ENCODE measurements around the gene FGF2.

Gene FGF2

DNA sequence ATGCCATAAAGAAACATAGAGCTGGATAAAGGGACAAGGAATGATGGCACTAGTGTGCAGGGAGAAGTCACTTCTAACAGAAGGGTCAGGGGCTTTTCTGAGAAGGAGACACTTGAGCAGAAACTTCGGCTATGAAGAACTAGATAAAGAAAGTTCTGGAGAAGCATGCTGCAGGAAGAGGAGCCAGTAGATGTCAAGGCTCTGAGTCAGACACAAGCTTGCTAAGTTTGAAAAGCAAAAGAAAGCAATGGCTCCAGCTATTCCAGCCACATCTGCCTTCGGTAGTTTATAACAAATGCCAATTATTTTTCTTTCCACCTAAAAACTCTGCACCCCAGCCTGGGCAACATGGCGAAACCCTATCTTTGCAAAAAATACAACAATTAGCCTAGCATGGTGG lies 88.3 kb downstream of the FGF2 start:
- TF ChIP-seq, protein P1, sequence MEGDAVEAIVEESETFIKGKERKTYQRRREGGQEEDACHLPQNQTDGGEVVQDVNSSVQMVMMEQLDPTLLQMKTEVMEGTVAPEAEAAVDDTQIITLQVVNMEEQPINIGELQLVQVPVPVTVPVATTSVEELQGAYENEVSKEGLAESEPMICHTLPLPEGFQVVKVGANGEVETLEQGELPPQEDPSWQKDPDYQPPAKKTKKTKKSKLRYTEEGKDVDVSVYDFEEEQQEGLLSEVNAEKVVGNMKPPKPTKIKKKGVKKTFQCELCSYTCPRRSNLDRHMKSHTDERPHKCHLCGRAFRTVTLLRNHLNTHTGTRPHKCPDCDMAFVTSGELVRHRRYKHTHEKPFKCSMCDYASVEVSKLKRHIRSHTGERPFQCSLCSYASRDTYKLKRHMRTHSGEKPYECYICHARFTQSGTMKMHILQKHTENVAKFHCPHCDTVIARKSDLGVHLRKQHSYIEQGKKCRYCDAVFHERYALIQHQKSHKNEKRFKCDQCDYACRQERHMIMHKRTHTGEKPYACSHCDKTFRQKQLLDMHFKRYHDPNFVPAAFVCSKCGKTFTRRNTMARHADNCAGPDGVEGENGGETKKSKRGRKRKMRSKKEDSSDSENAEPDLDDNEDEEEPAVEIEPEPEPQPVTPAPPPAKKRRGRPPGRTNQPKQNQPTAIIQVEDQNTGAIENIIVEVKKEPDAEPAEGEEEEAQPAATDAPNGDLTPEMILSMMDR (IDR thresholded peaks at IDR 0.05; ENCODE audit: low read depth, low read length), result no peak
- H3K4me3 ChIP-seq (ENCODE audit: low read depth, low read length), result no peak overlapping the region

DNA sequence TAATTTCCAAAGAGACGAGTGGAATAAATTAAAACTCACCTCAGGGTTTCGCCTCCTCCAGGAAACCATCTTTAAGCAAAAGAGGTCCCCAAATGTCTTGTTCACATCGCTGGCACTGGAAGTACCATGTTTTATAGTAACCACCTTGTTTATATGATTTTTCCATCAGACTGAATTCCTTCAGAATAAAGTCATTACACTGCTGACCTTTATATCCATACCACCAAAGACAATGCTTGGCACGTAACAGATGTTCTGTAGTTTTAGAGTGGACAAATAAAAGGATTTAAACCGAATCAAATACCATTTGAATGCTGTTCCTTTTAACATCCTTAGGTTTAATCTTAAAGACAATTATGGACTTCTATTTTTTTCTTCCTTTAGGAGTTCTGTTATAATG lies 91.1 kb downstream of the FGF2 start:
- TF ChIP-seq, protein P1 (IDR thresholded peaks at IDR 0.05; ENCODE audit: low read depth, low read length), result no peak
- H3K4me3 ChIP-seq (ENCODE audit: low read depth, low read length), result no peak overlapping the region

DNA sequence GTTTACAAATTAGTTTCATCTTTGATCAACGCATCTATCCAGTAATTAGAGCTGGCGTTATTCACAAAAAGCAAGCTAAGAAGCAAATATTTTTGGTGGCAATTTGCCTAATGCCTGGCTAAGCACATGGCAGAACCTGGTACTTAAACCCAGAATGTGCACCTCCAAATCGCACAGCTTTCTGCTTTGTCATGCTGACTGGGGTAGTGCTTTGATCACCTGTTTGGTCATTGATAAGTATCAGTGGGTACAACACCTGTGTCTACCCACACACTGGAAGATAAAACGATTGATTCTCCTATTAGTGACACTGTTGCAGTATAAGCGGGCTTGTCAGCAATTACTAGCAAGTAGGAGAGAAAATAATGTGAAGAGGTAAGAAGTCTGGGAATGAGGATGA lies 93.8 kb downstream of the FGF2 start:
- no peak overlapping the region for H3K4me3 ChIP-seq (ENCODE audit: low read depth, low read length)
- TF ChIP-seq, protein P1 (IDR thresholded peaks at IDR 0.05; ENCODE audit: low read depth, low read length), result no peak

DNA sequence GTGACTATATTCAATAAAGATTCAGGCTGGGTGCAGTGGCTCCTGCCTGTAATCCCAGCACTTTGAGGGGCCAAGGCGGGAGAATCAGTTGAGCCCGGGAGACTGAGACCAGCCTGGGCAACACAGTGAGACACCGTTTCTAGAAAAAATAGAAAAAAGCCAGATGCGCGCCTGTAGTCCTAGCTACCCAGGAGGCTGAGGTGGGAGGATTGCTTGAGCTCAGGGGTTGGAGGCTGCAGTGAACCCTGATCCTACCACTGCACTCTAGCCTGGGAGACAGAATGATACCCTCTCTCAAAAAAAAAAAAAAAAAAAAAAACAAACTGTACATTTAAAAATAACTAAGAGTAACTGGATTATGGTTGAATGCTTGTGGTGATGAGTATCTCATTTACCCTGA lies 94.7 kb downstream of the FGF2 start:
- H3K4me3 ChIP-seq (ENCODE audit: low read depth, low read length), result peak overlapping the region; percentile 86
- TF ChIP-seq, protein P1 (IDR thresholded peaks at IDR 0.05; ENCODE audit: low read depth, low read length), result no peak

DNA sequence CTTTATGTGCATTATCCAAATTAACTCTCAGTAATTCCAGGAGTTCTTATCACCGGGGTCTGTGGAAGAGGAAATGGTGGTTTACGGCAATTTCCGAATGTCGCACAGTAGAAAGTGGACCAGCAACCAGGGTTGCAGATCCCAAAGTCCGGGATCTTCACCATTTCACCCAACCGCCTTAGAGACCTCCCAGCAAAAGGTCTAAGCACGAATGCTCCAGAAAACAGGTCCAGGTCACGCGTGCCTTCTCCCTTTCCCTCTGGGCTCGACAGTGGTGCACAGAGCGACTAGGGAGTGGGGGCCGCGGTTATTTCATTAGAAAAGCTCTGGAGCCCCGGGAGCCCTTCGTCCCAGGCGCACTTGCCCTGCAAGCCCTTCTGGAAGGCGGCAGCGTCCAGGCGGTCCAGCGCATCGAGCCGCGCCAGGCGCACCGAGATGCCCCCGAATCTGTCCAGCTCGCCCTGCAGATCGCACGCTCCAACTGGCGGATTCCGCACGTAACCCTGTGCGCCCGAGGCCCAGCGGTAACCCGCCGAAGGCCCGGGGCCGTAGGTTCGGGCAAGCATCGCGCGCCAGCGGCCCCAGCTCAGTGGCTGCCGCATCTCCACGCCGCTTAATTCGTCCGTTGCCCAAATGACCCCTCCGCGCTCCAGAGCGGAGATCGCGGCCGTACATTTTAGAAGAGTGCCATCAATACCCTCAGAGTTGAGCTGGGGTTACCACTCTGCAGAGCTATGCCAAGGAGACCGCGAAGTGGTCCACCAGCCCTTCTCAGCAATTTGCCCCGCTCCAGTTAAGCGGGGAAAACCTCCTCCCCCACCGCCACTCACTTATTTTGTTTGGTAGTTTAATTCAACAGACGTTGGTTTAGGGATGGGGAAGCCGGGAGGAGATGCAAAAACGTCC lies 95.6 kb downstream of the FGF2 start, which contains the start of gene NUDT6:
Gene NUDT6, minus strand, starts transcription at position 627 of the 906 bp plus-strand sequence. Its CDS starts 25 bp downstream, at position 602.
- TF ChIP-seq, protein P1 (IDR thresholded peaks at IDR 0.05; ENCODE audit: low read depth, low read length), result no peak
- H3K4me3 ChIP-seq (ENCODE audit: low read depth, low read length), result peak within 1 kb of the TSS; percentile 86

DNA sequence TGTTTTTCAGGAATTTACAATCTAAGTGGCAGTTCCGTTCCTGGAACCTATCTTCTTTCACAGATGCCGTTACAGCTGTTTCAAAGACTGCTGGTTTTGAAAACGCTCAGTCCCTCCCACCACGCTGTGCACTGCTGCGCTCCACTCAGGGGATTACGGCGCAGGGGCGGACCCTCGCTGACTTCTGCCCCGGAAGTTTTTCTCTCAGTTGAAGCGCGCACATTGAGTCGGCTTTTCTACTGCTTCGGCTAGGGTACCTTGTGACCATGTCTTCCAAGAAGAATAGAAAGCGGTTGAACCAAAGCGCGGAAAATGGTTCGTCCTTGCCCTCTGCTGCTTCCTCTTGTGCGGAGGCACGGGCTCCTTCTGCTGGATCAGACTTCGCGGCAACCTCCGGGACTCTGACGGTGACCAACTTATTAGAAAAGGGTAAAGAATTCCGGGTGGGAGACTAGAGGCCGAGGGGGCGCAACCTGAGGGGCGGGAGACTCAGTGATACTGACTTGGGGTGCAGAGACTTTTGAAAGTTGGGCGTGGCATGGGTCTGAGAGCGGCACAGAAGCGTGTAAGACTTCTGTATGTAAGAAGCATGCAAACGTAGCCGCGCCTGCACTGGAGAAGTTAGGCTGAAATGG lies 96.4 kb downstream of the FGF2 start:
- H3K4me3 ChIP-seq (ENCODE audit: low read depth, low read length), result peak overlapping the region; percentile 86
- TF ChIP-seq, protein P1 (IDR thresholded peaks at IDR 0.05; ENCODE audit: low read depth, low read length), result no peak

DNA sequence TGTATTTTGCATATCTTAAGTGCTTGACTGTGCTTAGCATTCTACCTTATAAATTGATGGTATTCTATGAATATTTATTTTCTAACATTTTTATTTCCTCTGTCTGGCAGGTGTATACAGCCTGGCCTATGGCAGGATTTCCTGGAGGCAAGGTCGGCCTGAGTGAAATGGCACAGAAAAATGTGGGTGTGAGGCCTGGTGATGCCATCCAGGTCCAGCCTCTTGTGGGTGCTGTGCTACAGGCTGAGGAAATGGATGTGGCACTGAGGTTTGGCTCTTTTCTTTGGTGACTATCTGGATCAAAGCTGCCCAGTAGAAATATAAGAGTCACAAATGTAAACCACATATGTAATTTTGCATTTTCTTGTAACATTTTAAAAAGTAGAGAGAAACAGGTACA lies 102.3 kb downstream of the FGF2 start:
- TF ChIP-seq, protein P1 (IDR thresholded peaks at IDR 0.05; ENCODE audit: low read depth, low read length), result no peak
- H3K4me3 ChIP-seq (ENCODE audit: low read depth, low read length), result no peak overlapping the region

All from WI38 (cell line).